GM21515 (cell line): ENCODE measurements around the gene STEAP1.
A peak's percentile ranks its signal among the peaks of the same experiment; 100 is the strongest.

Source experiments
- ATAC-seq: cut with Tn5 transposase; IDR thresholded peaks from one replicate; pipeline ENCODE4 v1.9.1; 2021; ENCODE audit not compliant: unreplicated experiment

STEAP1 gene

GRCh38 chr7:90211391-90212148 is 57.3 kb downstream of the STEAP1 start, which contains the start of gene STEAP2:
Gene STEAP2 (plus strand): TSS chr7:90211740. CDS start chr7:90225083, 13,343 bp downstream.
- peak; percentile 89 for ATAC-seq

- no peak for ATAC-seq
Observed at GRCh38 chr7:90212149-90212495, 57.9 kb downstream of the STEAP1 start.

- no peak for ATAC-seq
Observed at GRCh38 chr7:90213521-90213920, 59.3 kb downstream of the STEAP1 start.
